ENCODE data around the gene VAMP1. TPM values are rescaled to one million over a fixed set of nuclear protein-coding genes. Genes with fewer than 3 reads are reported as not detected.

VAMP1 gene
- total and polyA plus RNA-seq, 2 of the 13 experiments (the other 11 are each of a cell fraction or from before 2014, with no cell fraction given), result 2.5 to 7.4 TPM

GRCh38 chr12:6423267-6424007 lies 47.0 kb downstream of the VAMP1 start (continued):
- TF ChIP-seq SNAPC4 (CRISPR knock-in tag; IDR thresholded peaks at IDR 0.05) (no peak), MAF1 (CRISPR knock-in tag; IDR thresholded peaks at IDR 0.05; ENCODE audit: borderline replicate concordance) (no peak), PHF21A (CRISPR knock-in tag; IDR thresholded peaks at IDR 0.05) (no peak), PLRG1 (conservative IDR thresholded peaks at IDR 0.05) (no peak), ZNF326 (CRISPR knock-in tag; IDR thresholded peaks at IDR 0.05; ENCODE audit: borderline replicate concordance) (no peak), ZNF33A (CRISPR knock-in tag; IDR thresholded peaks at IDR 0.05; ENCODE audit: borderline replicate concordance) (no peak), DMTF1 (CRISPR knock-in tag; IDR thresholded peaks at IDR 0.05) (no peak), MIER3 (CRISPR knock-in tag; IDR thresholded peaks at IDR 0.05; ENCODE audit: borderline replicate concordance) (peak; percentile 65; the same call in 1 of the 2 replicates), ZFP41 (CRISPR knock-in tag; IDR thresholded peaks at IDR 0.05; ENCODE audit: borderline replicate concordance) (no peak), SKI (IDR thresholded peaks at IDR 0.05; ENCODE audit: partially characterized antibody) (no peak), KMT2B (CRISPR knock-in tag; IDR thresholded peaks at IDR 0.05) (no peak), FOXA1 (IDR thresholded peaks at IDR 0.05) (no peak), FOXA1 (CRISPR knock-in tag; IDR thresholded peaks at IDR 0.05) (no peak), ZBTB4 (CRISPR knock-in tag; IDR thresholded peaks at IDR 0.05; ENCODE audit: borderline replicate concordance) (no peak), ATAD3A (CRISPR knock-in tag; IDR thresholded peaks at IDR 0.05) (no peak), BATF2 (CRISPR knock-in tag; IDR thresholded peaks at IDR 0.05) (no peak)
